Neural progenitor cell (in vitro differentiated cells): Measurements from ENCODE around the gene KLHL36. TPM values are rescaled to one million over a fixed set of nuclear protein-coding genes. Genes with fewer than 3 reads are reported as not detected.
"Not testable (repeated sequence)": the region's sequence is repeated elsewhere in the genome, so short reads cannot be mapped to it uniquely, and the experiment has no call there.

Source experiments
- DNase-seq: peaks from one replicate; pipeline ENCODE4 v3.0.0-alpha.2; 2016; ENCODE audit warnings: low spot score
- H2AFZ ChIP-seq: fragments of 200-600 bp; sonication (generic); replicated peaks from 2 replicates; pipeline ENCODE4 v1.6.1; 2016; ENCODE audit warnings: antibody characterized with exemption
- H3F3A ChIP-seq: fragments of 200-600 bp; sonication (generic); 2 replicates; pipeline ENCODE4 v1.6.1; 2016; ENCODE audit warnings: antibody characterized with exemption, low read depth
- H3K27ac ChIP-seq: fragments of 200-600 bp; sonication (generic); 2 replicates; pipeline ENCODE4 v1.5.1; 2016; ENCODE audit warnings: mild to moderate bottlenecking
- H3K27me3 ChIP-seq: fragments of 200-600 bp; sonication (generic); 2 replicates; pipeline ENCODE4 v1.6.1; 2016; ENCODE audit warnings: mild to moderate bottlenecking, moderate library complexity
- H3K36me3 ChIP-seq: fragments of 200-600 bp; sonication (generic); 2 replicates; pipeline ENCODE4 v1.5.1; 2016
- H3K4me1 ChIP-seq: fragments of 200-600 bp; sonication (generic); 2 replicates; pipeline ENCODE4 v1.6.1; 2016; ENCODE audit warnings: mixed run types
- H3K4me2 ChIP-seq: fragments of 200-600 bp; sonication (generic); 2 replicates; pipeline ENCODE4 v1.6.1; 2016
- H3K4me3 ChIP-seq: fragments of 200-600 bp; sonication (generic); 2 replicates; pipeline ENCODE4 v1.5.1; 2016
- H3K79me2 ChIP-seq: fragments of 200-600 bp; sonication (generic); 2 replicates; pipeline ENCODE4 v1.6.1; 2016; ENCODE audit warnings: low read depth
- H3K9ac ChIP-seq: fragments of 200-600 bp; sonication (generic); 2 replicates; pipeline ENCODE4 v1.6.1; 2016
- H3K9me3 ChIP-seq: fragments of 200-600 bp; sonication (generic); 2 replicates; pipeline ENCODE4 v1.5.1; 2016; ENCODE audit warnings: low read depth
- H4K20me1 ChIP-seq: fragments of 200-600 bp; sonication (generic); 2 replicates; pipeline ENCODE4 v1.6.1; 2016; ENCODE audit warnings: low read depth
- H3K27ac Mint-ChIP-seq: 3 replicates; pipeline ENCODE4 v1.8.0; 2021; ENCODE audit warnings: mixed read lengths
- H3K27me3 Mint-ChIP-seq: 2 replicates; pipeline ENCODE4 v1.8.0; 2022; ENCODE audit warnings: low read depth, mild to moderate bottlenecking, inconsistent platforms, moderate library complexity, mixed read lengths; ENCODE audit not compliant: insufficient read depth
- H3K36me3 Mint-ChIP-seq: 3 replicates; pipeline ENCODE4 v1.8.0; 2021; ENCODE audit warnings: mixed read lengths
- H3K4me1 Mint-ChIP-seq: 3 replicates; pipeline ENCODE4 v1.8.0; 2021; ENCODE audit warnings: mixed read lengths
- H3K4me3 Mint-ChIP-seq: 3 replicates; pipeline ENCODE4 v1.8.0; 2021; ENCODE audit warnings: mild to moderate bottlenecking, moderate library complexity, mixed read lengths
- H3K9me3 Mint-ChIP-seq: 3 replicates; pipeline ENCODE4 v1.8.0; 2020; ENCODE audit warnings: mixed read lengths
- CTCF ChIP-seq: fragments of 200-600 bp; sonication (generic); IDR thresholded peaks from 2 replicates; pipeline ENCODE4 v1.5.1; 2017; ENCODE audit warnings: antibody characterized with exemption, mild to moderate bottlenecking
- EZH2 ChIP-seq: fragments of 200-600 bp; sonication (generic); IDR thresholded peaks from 2 replicates; pipeline ENCODE4 v1.6.1; 2017; ENCODE audit warnings: antibody characterized with exemption, mild to moderate bottlenecking, moderate library complexity
- EZH2phosphoT487 ChIP-seq: fragments of 200-600 bp; sonication (generic); IDR thresholded peaks from 2 replicates; pipeline ENCODE4 v1.6.1; 2017; ENCODE audit warnings: antibody characterized with exemption
- total RNA-seq: library from RNA; depleted of rRNA; stranded (reverse); fragments of >200 nt; gene quantifications from 2 replicates; pipeline ENCODE4 v1.2.3, GENCODE V29; 2015; ENCODE audit warnings: low replicate concordance

Gene KLHL36
- total RNA-seq, 1 donor from 2014 or later: 15.9 TPM

- H3K36me3 Mint-ChIP-seq: peaks cover 2% of the 10 kb centered on the region
- H3K9me3 Mint-ChIP-seq: peaks cover 26% of the 10 kb centered on the region
- peaks cover 15% of the 10 kb centered on the region for H3K4me1 Mint-ChIP-seq
- Histone ChIP-seq H4K20me1 (no peaks in the 10 kb centered on the region), H3K4me3 (no peak overlapping the region), H3K27ac (no peak overlapping the region), H3K9me3 (no peaks in the 10 kb centered on the region), H3K4me2 (no peak overlapping the region), H2AFZ (no peak overlapping the region), H3F3A (no peaks in the 10 kb centered on the region), H3K79me2 (no peaks in the 10 kb centered on the region), H3K27me3 (peaks cover 19% of the 10 kb centered on the region), H3K36me3 (no peaks in the 10 kb centered on the region), H3K9ac (no peak overlapping the region), H3K4me1 (peaks cover 4% of the 10 kb centered on the region)
- no peak for DNase-seq
- H3K27ac Mint-ChIP-seq: no peak overlapping the region
- H3K4me3 Mint-ChIP-seq: no peak overlapping the region
- TF ChIP-seq EZH2phosphoT487 (no peak), CTCF (no peak), EZH2 (no peak)
- H3K27me3 Mint-ChIP-seq: peaks cover 2% of the 10 kb centered on the region
Observed at GRCh38 chr16:84690088-84690819, 41.9 kb downstream of the KLHL36 start.

- peaks cover 2% of the 10 kb centered on the region for H3K27me3 Mint-ChIP-seq
- H2AFZ ChIP-seq: no peak overlapping the region
- H4K20me1 ChIP-seq: no peaks in the 10 kb centered on the region
- no peak for TF ChIP-seq EZH2phosphoT487
- no peak for TF ChIP-seq EZH2
- TF ChIP-seq CTCF: no peak
- H3K27me3 ChIP-seq: no peaks in the 10 kb centered on the region
- no peak overlapping the region for H3K27ac Mint-ChIP-seq
- no peak overlapping the region for H3K27ac ChIP-seq
- H3K4me3 Mint-ChIP-seq: no peak overlapping the region
- H3K4me2 ChIP-seq: no peak overlapping the region
- H3K9me3 ChIP-seq: no peaks in the 10 kb centered on the region
- no peaks in the 10 kb centered on the region for H3F3A ChIP-seq
- no peaks in the 10 kb centered on the region for H3K79me2 ChIP-seq
- H3K36me3 Mint-ChIP-seq: peaks cover 2% of the 10 kb centered on the region
- H3K36me3 ChIP-seq: no peaks in the 10 kb centered on the region
- peaks cover 7% of the 10 kb centered on the region for H3K4me1 Mint-ChIP-seq
- peaks cover 4% of the 10 kb centered on the region for H3K4me1 ChIP-seq
- no peak overlapping the region for H3K4me3 ChIP-seq
- DNase-seq: no peak
- H3K9ac ChIP-seq: no peak overlapping the region
- peaks cover 24% of the 10 kb centered on the region for H3K9me3 Mint-ChIP-seq
Observed at GRCh38 chr16:84692451-84693214, 44.3 kb downstream of the KLHL36 start.

- not testable (repeated sequence) for H3K27ac Mint-ChIP-seq, H3K9me3 ChIP-seq, H3K4me2 ChIP-seq, H3K4me1 Mint-ChIP-seq, H3K4me1 ChIP-seq, H3K27ac ChIP-seq, H2AFZ ChIP-seq, H3K4me3 ChIP-seq, H3K27me3 ChIP-seq, H3F3A ChIP-seq, H3K36me3 Mint-ChIP-seq, H3K79me2 ChIP-seq, H3K36me3 ChIP-seq, H3K27me3 Mint-ChIP-seq, H3K9ac ChIP-seq, H3K4me3 Mint-ChIP-seq, DNase-seq, H4K20me1 ChIP-seq
- peaks cover 14% of the 10 kb centered on the region for H3K9me3 Mint-ChIP-seq
Observed at GRCh38 chr16:84693869-84694268, 45.6 kb downstream of the KLHL36 start.

GRCh38 chr16:84694980-84695379 is 46.7 kb downstream of the KLHL36 start:
- Histone ChIP-seq H3K4me1 (peaks cover 12% of the 10 kb centered on the region), H3K4me3 (no peak overlapping the region), H3K79me2 (peaks cover 9% of the 10 kb centered on the region), H3K9ac (no peak overlapping the region), H4K20me1 (no peaks in the 10 kb centered on the region), H3K36me3 (no peaks in the 10 kb centered on the region), H3F3A (peaks cover 10% of the 10 kb centered on the region), H3K27me3 (no peaks in the 10 kb centered on the region), H3K4me2 (no peak overlapping the region), H3K9me3 (no peaks in the 10 kb centered on the region), H3K27ac (no peak overlapping the region), H2AFZ (no peak overlapping the region)
- Mint-ChIP-seq H3K27me3 (peaks cover 2% of the 10 kb centered on the region), H3K4me1 (peaks cover 4% of the 10 kb centered on the region), H3K27ac (no peak overlapping the region), H3K4me3 (no peak overlapping the region), H3K36me3 (peaks cover 2% of the 10 kb centered on the region), H3K9me3 (peaks cover 9% of the 10 kb centered on the region)
- no peak for TF ChIP-seq CTCF
- DNase-seq: no peak
